IMR-90 (cell line): Measurements from ENCODE around the gene DLAT. TPM values are rescaled to one million over a fixed set of nuclear protein-coding genes. Genes with fewer than 3 reads are reported as not detected.

ENCODE experiments used
- ATAC-seq: fragments of 200-7000 bp; cut with Tn5 transposase; 2 replicates; pipeline ENCODE4 v1.9.1; 2020; ENCODE audit warnings: low read depth, mild to moderate bottlenecking, moderate library complexity
- BruUV-seq: library from RNA; stranded (reverse); fragments of 400-500 nt; replicated peaks from 2 replicates; lab custom pipeline; 2021; lab: Mats Ljungman, UMichigan
- CTCF ChIA-PET: fragments of 300-600 bp; formaldehyde crosslinking; extraction: SDS; loops from one replicate; lab custom pipeline; 2021; ENCODE audit warnings: antibody characterized with exemption; lab: Yijun Ruan, JAX
- POLR2A ChIA-PET: fragments of 300-600 bp; sonication (Branson Sonifier 250); formaldehyde crosslinking; loops from one replicate; lab custom pipeline; 2022; ENCODE audit warnings: antibody characterized with exemption; ENCODE audit not compliant: unreplicated experiment; lab: Charles Lee
- DNase-seq: peaks from one replicate; pipeline ENCODE4 v3.0.0; 2013
- H2AFZ ChIP-seq: replicated peaks from 2 replicates; pipeline ENCODE3; 2013; ENCODE audit warnings: low read length, mild to moderate bottlenecking; ENCODE audit not compliant: poor library complexity
- H2AK5ac ChIP-seq: 2 replicates; pipeline ENCODE4 v1.6.1; 2013; ENCODE audit warnings: low read depth, low read length, inconsistent platforms
- H2AK9ac ChIP-seq: replicated peaks from 2 replicates; pipeline ENCODE3; 2013; ENCODE audit warnings: mild to moderate bottlenecking, low read depth, low read length, moderate library complexity; ENCODE audit not compliant: poor library complexity
- H2BK120ac ChIP-seq: 2 replicates; pipeline ENCODE4 v1.6.1; 2013; ENCODE audit warnings: low read depth, low read length, inconsistent platforms
- H2BK15ac ChIP-seq: 3 replicates; pipeline ENCODE4 v1.6.1; 2013; ENCODE audit warnings: low read depth, low read length, inconsistent platforms
- H2BK20ac ChIP-seq: 2 replicates; pipeline ENCODE4 v1.6.1; 2013; ENCODE audit warnings: low read depth, mild to moderate bottlenecking, inconsistent platforms, low read length, moderate library complexity
- H2BK5ac ChIP-seq: 2 replicates; pipeline ENCODE4 v1.6.1; 2013; ENCODE audit warnings: mild to moderate bottlenecking, low read depth, low read length, inconsistent platforms; ENCODE audit not compliant: poor library complexity, severe bottlenecking
- H3K14ac ChIP-seq: replicated peaks from 2 replicates; pipeline ENCODE4 v1.6.1; 2013; ENCODE audit warnings: low read depth, low read length, inconsistent platforms
- H3K18ac ChIP-seq: 2 replicates; pipeline ENCODE4 v1.6.1; 2013; ENCODE audit warnings: low read depth, low read length, control low read depth
- H3K23ac ChIP-seq: 2 replicates; pipeline ENCODE4 v1.6.1; 2013; ENCODE audit warnings: low read depth, low read length, inconsistent platforms
- H3K27ac ChIP-seq: 2 replicates; pipeline ENCODE4 v1.5.1; 2013; ENCODE audit warnings: mild to moderate bottlenecking, control low read depth, low read length; ENCODE audit not compliant: insufficient read depth
- H3K27me3 ChIP-seq: 2 replicates; pipeline ENCODE4 v1.6.1; 2013; ENCODE audit warnings: low read length; ENCODE audit not compliant: control insufficient read depth, insufficient read depth
- H3K36me3 ChIP-seq: 2 replicates; pipeline ENCODE4 v1.6.1; 2013; ENCODE audit warnings: low read length, mixed read lengths; ENCODE audit not compliant: control insufficient read depth, insufficient read depth
- H3K4ac ChIP-seq: 2 replicates; pipeline ENCODE4 v1.6.1; 2013; ENCODE audit warnings: low read depth, low read length, inconsistent platforms
- H3K4me1 ChIP-seq: 2 replicates; pipeline ENCODE4 v1.6.1; 2013; ENCODE audit warnings: low read length, mixed read lengths; ENCODE audit not compliant: control insufficient read depth, insufficient read depth
- H3K4me2 ChIP-seq: 2 replicates; pipeline ENCODE4 v1.6.1; 2013; ENCODE audit warnings: low read depth, mild to moderate bottlenecking, control low read depth, low read length, moderate library complexity
- H3K4me3 ChIP-seq: 2 replicates; pipeline ENCODE4 v1.5.1; 2013; ENCODE audit warnings: low read depth, mild to moderate bottlenecking, control low read depth, low read length, moderate library complexity; ENCODE audit not compliant: insufficient read depth
- H3K56ac ChIP-seq: 2 replicates; pipeline ENCODE4 v1.6.1; 2013; ENCODE audit warnings: low read length, inconsistent platforms; ENCODE audit not compliant: insufficient read depth; ENCODE audit errors: extremely low read depth
- H3K79me1 ChIP-seq, 2 experiments: 2 replicates each; pipeline ENCODE4 v1.6.1; 2013; ENCODE audit warnings: low read length in 2 of 2, inconsistent platforms in 1 of 2, low read depth in 1 of 2
- H3K9ac ChIP-seq: 2 replicates; pipeline ENCODE4 v1.6.1; 2013; ENCODE audit warnings: low read depth, low read length, control low read depth
- H3K9me1 ChIP-seq: 2 replicates; pipeline ENCODE4 v1.6.1; 2013; ENCODE audit warnings: low read length, inconsistent platforms; ENCODE audit not compliant: insufficient read depth
- H3K9me3 ChIP-seq: 2 replicates; pipeline ENCODE4 v1.6.1; 2013; ENCODE audit warnings: low read length; ENCODE audit not compliant: control insufficient read depth, insufficient read depth
- H4K20me1 ChIP-seq: 2 replicates; pipeline ENCODE4 v1.6.1; 2013; ENCODE audit warnings: low read length, inconsistent platforms; ENCODE audit not compliant: insufficient read depth
- H4K5ac ChIP-seq: 2 replicates; pipeline ENCODE4 v1.6.1; 2013; ENCODE audit warnings: mild to moderate bottlenecking, low read depth, low read length, control low read depth
- H4K8ac ChIP-seq, 2 experiments: 2 replicates each; pipeline ENCODE4 v1.6.1; 2013; ENCODE audit warnings: low read depth in 2 of 2, low read length in 2 of 2, control low read depth in 1 of 2, inconsistent platforms in 1 of 2
- H4K91ac ChIP-seq: 2 replicates; pipeline ENCODE4 v1.6.1; 2013; ENCODE audit warnings: low read depth, low read length, inconsistent platforms; ENCODE audit not compliant: insufficient read depth
- BHLHE40 ChIP-seq: fragments of 150-350 bp; IDR thresholded peaks from 2 replicates; pipeline ENCODE4 v1.6.1; 2016; ENCODE audit warnings: mild to moderate bottlenecking, low read depth, low read length
- CEBPB ChIP-seq: IDR thresholded peaks from 2 replicates; pipeline ENCODE4 v1.6.1; 2012; ENCODE audit warnings: low read depth, low read length, improper control_type of control experiment
- CHD1 ChIP-seq: IDR thresholded peaks from 2 replicates; pipeline ENCODE4 v1.6.1; 2012; ENCODE audit warnings: low read depth, low read length, improper control_type of control experiment
- CTCF ChIP-seq: conservative IDR thresholded peaks from 2 replicates; pipeline ENCODE4 v1.5.1; 2012; ENCODE audit warnings: mild to moderate bottlenecking, low read depth, low read length, improper control_type of control experiment
- ELK1 ChIP-seq: fragments of 150-350 bp; IDR thresholded peaks from 2 replicates; pipeline ENCODE4 v1.6.1; 2016; ENCODE audit warnings: low read depth, mild to moderate bottlenecking, low read length, moderate library complexity, borderline replicate concordance
- FOS ChIP-seq: fragments of 150-350 bp; IDR thresholded peaks from 2 replicates; pipeline ENCODE4 v1.6.1; 2016; ENCODE audit warnings: low read depth, low read length
- MAFK ChIP-seq: IDR thresholded peaks from 2 replicates; pipeline ENCODE4 v1.6.1; 2012; ENCODE audit warnings: low read depth, low read length, improper control_type of control experiment
- MAZ ChIP-seq: IDR thresholded peaks from 2 replicates; pipeline ENCODE4 v1.6.1; 2012; ENCODE audit warnings: low read depth, mild to moderate bottlenecking, low read length, improper control_type of control experiment, moderate library complexity, borderline replicate concordance
- MXI1 ChIP-seq: IDR thresholded peaks from 2 replicates; pipeline ENCODE4 v1.6.1; 2012; ENCODE audit warnings: low read depth, mild to moderate bottlenecking, low read length, moderate library complexity, borderline replicate concordance
- NFE2L2 ChIP-seq: fragments of 150-350 bp; IDR thresholded peaks from 2 replicates; pipeline ENCODE4 v1.6.1; 2016; ENCODE audit warnings: low read depth, mild to moderate bottlenecking, low read length
- POLR2A ChIP-seq: IDR thresholded peaks from 2 replicates; pipeline ENCODE4 v1.6.1; 2012; ENCODE audit warnings: mild to moderate bottlenecking, low read depth, low read length
- RAD21 ChIP-seq: IDR thresholded peaks from 2 replicates; pipeline ENCODE4 v1.6.1; 2012; ENCODE audit warnings: low read length, improper control_type of control experiment
- RCOR1 ChIP-seq: IDR thresholded peaks from 2 replicates; pipeline ENCODE4 v1.6.1; 2012; ENCODE audit warnings: mild to moderate bottlenecking, low read length, improper control_type of control experiment; ENCODE audit not compliant: insufficient replicate concordance
- RFX5 ChIP-seq: IDR thresholded peaks from 2 replicates; pipeline ENCODE4 v1.8.0; 2012; ENCODE audit warnings: low read depth, mild to moderate bottlenecking, low read length, moderate library complexity
- SMC3 ChIP-seq: fragments of 150-350 bp; IDR thresholded peaks from 2 replicates; pipeline ENCODE4 v1.6.1; 2016; ENCODE audit warnings: low read depth, mild to moderate bottlenecking, antibody characterized with exemption, low read length, moderate library complexity
- WGBS, 2 experiments: methylation state at CpG; one replicate each; pipeline versions ENCODE4 v1.1.5 to v1.1.7; 2013; ENCODE audit warnings: missing lambda C conversion rate in 2 of 2; ENCODE audit not compliant: insufficient read length in 1 of 2; ENCODE audit errors: extremely low coverage in 2 of 2; 5-methylcytosine and 5-hydroxymethylcytosine counted together
- dilution Hi-C: fragments of 300-500 bp; cut with HindIII; formaldehyde crosslinking; loops from one replicate; pipeline ENCODE4 v1.14.3; 2018; ENCODE audit warnings: low sequenced_read_pairs; ENCODE audit not compliant: unreplicated experiment
- in situ Hi-C: fragments of 300-500 bp; cut with MboI; formaldehyde crosslinking; loops from 3 replicates; pipeline ENCODE4 v1.14.3; 2019; ENCODE audit warnings: low sequenced_read_pairs, inconsistent platforms, mixed read lengths
- intact Hi-C: fragments of 100-400 bp; cut with micrococcal nuclease; formaldehyde crosslinking; loops from 2 replicates; pipeline ENCODE4 v1.10.0; 2022
- polyA plus RNA-seq, 3 experiments: library from polyadenylated mRNA; depleted of rRNA; stranded (reverse); fragments of >200 nt; gene quantifications; 2 replicates each; pipeline ENCODE4 v1.2.3, GENCODE V29; 2012; ENCODE audit warnings: low replicate concordance in 1 of 3
- total RNA-seq: library from RNA; depleted of rRNA; stranded (reverse); fragments of >200 nt; gene quantifications from 2 replicates; pipeline ENCODE4 v1.2.3, GENCODE V29; 2012
- TF ChIP-seq, protein P1 (sequence below): fragments of 150-350 bp; IDR thresholded peaks from 2 replicates; pipeline ENCODE4 v1.6.1; 2017; ENCODE audit warnings: mild to moderate bottlenecking, antibody characterized with exemption, low read length, low read depth

DLAT gene
- total and polyA plus RNA-seq, 2 of the 4 experiments (the other 2 are of a cell fraction): 15.5 to 27.2 TPM

- no peak overlapping the region for H3K18ac ChIP-seq
- H4K8ac ChIP-seq: no peak overlapping the region
- no peak overlapping the region for H4K5ac ChIP-seq
- intact Hi-C loops (no loop called here), dilution Hi-C loops (no loop called here), in situ Hi-C loops (no loop called here)
- peaks cover 22% of the 10 kb centered on the region for H3K36me3 ChIP-seq
- no peak overlapping the region for H3K4me2 ChIP-seq
- H2BK120ac ChIP-seq: no peak overlapping the region
- no peaks in the 10 kb centered on the region for H3K27me3 ChIP-seq
- peaks cover 3% of the 10 kb centered on the region; the same call in 1 of the 2 replicates for H4K20me1 ChIP-seq
- no peak overlapping the region for H2BK20ac ChIP-seq
- no peak for ATAC-seq
- no peaks in the 10 kb centered on the region for H3K9me3 ChIP-seq
- H3K4me3 ChIP-seq: no peak overlapping the region
- no peak for DNase-seq
- H2BK5ac ChIP-seq: no peak overlapping the region
- no peak overlapping the region for H3K23ac ChIP-seq
- POLR2A ChIA-PET: no interaction called here
- H2AFZ ChIP-seq: no peak overlapping the region
- no TSS peak for BruUV-seq
- no peak overlapping the region for H2AK5ac ChIP-seq
- 0 out of 2 replicates have a peak, but pooled peaks cover 3% of the 10 kb centered on the region for H3K9me1 ChIP-seq
- H3K56ac ChIP-seq: no peak overlapping the region
- peaks cover 5% of the 10 kb centered on the region; the same call in 1 of the 2 replicates for H3K4me1 ChIP-seq
- no peak overlapping the region for H2BK15ac ChIP-seq
- H3K27ac ChIP-seq: no peak overlapping the region
- H3K79me1 ChIP-seq: peaks cover 0 to 10% of the 10 kb centered on the region in 2 experiments; a peak in 2 of 4 replicates
- CTCF ChIA-PET: no interaction called here
- no peak overlapping the region for H2AK9ac ChIP-seq
- no peak overlapping the region for H3K14ac ChIP-seq
- no peak overlapping the region for H4K91ac ChIP-seq
- no peak overlapping the region for H3K4ac ChIP-seq
- 50% methylated on average over 2 of the region's 2 CpGs; no CpG with 5 or more reads in 1 of the 2 experiments for WGBS, 2 experiments
- H3K9ac ChIP-seq: no peak overlapping the region
- TF ChIP-seq BHLHE40: no peak
- TF ChIP-seq POLR2A: no peak
- TF ChIP-seq, protein P1, sequence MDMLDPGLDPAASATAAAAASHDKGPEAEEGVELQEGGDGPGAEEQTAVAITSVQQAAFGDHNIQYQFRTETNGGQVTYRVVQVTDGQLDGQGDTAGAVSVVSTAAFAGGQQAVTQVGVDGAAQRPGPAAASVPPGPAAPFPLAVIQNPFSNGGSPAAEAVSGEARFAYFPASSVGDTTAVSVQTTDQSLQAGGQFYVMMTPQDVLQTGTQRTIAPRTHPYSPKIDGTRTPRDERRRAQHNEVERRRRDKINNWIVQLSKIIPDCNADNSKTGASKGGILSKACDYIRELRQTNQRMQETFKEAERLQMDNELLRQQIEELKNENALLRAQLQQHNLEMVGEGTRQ: no peak
- no peak for TF ChIP-seq CEBPB
- no peak for TF ChIP-seq CTCF
- TF ChIP-seq MAZ: no peak
- TF ChIP-seq FOS: no peak
- no peak for TF ChIP-seq RFX5
- no peak for TF ChIP-seq MAFK
- no peak for TF ChIP-seq MXI1
- TF ChIP-seq ELK1: no peak
- TF ChIP-seq CHD1: no peak
- no peak for TF ChIP-seq RCOR1
- no peak for TF ChIP-seq SMC3
- no peak for TF ChIP-seq NFE2L2
- no peak for TF ChIP-seq RAD21
Observed at GRCh38 chr11:112049777-112050176, 24.6 kb downstream of the DLAT start.
